ENCODE measurements around the gene CHST7.

CHST7 gene

DNA sequence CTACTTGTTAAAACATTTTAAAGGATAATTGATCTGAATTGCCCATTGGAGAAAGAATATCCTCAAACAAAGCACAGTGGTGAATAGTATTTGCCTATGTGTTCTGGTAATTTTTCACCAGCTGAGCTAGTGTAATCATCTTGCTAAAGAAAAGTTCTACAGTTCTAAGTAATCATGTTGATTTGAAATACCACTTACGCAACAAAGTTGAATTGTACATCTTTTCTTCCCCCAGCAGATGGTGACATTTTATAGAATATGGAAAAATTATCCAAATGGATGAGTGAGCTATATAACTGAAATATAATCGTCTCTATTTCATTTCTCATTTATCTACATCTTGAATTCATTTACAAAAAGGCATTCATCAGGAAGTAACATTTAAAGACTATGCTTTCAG is 18.6 kb upstream of the CHST7 start:
- no peak for DNase-seq (ENCODE audit: low read depth in 1 of 2, low spot score in 1 of 2)
- TF ChIP-seq POLR2AphosphoS5 (IDR thresholded peaks at IDR 0.05; ENCODE audit: low read depth), result no peak
- H3K27me3 ChIP-seq (ENCODE audit: insufficient read depth, poor library complexity, severe bottlenecking), result no peaks in the 10 kb centered on the region
- no peak overlapping the region for H3K27ac ChIP-seq (replicated peaks)
- no peak overlapping the region for H3K4me3 ChIP-seq (replicated peaks; ENCODE audit: insufficient read depth, low read length)

DNA sequence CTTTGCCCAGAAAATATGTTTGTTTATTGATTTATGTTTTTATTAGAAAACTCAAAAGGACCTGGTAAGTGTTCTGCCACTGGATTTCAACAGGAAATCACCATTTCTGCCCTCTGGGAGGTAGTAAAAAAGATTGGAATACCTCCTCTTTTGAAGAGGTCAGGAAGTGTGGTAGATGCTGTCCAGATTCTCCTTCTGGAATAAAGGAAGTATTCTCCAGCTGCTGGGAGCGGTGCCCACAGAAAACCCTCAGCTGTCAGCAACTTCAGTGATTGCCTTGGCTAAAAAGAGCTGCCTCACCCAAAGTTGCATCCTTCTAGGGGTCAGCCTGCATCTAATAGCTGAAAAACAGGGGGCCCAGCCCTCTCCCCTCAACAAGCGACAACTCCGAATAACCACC is 14.5 kb upstream of the CHST7 start:
- no peak for DNase-seq (ENCODE audit: low read depth in 1 of 2, low spot score in 1 of 2)
- no peaks in the 10 kb centered on the region for H3K27me3 ChIP-seq (ENCODE audit: insufficient read depth, poor library complexity, severe bottlenecking)
- no peak for TF ChIP-seq POLR2AphosphoS5 (IDR thresholded peaks at IDR 0.05; ENCODE audit: low read depth)
- TF ChIP-seq, protein P1, sequence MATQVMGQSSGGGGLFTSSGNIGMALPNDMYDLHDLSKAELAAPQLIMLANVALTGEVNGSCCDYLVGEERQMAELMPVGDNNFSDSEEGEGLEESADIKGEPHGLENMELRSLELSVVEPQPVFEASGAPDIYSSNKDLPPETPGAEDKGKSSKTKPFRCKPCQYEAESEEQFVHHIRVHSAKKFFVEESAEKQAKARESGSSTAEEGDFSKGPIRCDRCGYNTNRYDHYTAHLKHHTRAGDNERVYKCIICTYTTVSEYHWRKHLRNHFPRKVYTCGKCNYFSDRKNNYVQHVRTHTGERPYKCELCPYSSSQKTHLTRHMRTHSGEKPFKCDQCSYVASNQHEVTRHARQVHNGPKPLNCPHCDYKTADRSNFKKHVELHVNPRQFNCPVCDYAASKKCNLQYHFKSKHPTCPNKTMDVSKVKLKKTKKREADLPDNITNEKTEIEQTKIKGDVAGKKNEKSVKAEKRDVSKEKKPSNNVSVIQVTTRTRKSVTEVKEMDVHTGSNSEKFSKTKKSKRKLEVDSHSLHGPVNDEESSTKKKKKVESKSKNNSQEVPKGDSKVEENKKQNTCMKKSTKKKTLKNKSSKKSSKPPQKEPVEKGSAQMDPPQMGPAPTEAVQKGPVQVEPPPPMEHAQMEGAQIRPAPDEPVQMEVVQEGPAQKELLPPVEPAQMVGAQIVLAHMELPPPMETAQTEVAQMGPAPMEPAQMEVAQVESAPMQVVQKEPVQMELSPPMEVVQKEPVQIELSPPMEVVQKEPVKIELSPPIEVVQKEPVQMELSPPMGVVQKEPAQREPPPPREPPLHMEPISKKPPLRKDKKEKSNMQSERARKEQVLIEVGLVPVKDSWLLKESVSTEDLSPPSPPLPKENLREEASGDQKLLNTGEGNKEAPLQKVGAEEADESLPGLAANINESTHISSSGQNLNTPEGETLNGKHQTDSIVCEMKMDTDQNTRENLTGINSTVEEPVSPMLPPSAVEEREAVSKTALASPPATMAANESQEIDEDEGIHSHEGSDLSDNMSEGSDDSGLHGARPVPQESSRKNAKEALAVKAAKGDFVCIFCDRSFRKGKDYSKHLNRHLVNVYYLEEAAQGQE (IDR thresholded peaks at IDR 0.05; ENCODE audit: insufficient replicate concordance, low read depth), result no peak
- no peak for TF ChIP-seq SPI1 (IDR thresholded peaks at IDR 0.05; ENCODE audit: borderline replicate concordance, low read depth)
- TF ChIP-seq, protein P2, sequence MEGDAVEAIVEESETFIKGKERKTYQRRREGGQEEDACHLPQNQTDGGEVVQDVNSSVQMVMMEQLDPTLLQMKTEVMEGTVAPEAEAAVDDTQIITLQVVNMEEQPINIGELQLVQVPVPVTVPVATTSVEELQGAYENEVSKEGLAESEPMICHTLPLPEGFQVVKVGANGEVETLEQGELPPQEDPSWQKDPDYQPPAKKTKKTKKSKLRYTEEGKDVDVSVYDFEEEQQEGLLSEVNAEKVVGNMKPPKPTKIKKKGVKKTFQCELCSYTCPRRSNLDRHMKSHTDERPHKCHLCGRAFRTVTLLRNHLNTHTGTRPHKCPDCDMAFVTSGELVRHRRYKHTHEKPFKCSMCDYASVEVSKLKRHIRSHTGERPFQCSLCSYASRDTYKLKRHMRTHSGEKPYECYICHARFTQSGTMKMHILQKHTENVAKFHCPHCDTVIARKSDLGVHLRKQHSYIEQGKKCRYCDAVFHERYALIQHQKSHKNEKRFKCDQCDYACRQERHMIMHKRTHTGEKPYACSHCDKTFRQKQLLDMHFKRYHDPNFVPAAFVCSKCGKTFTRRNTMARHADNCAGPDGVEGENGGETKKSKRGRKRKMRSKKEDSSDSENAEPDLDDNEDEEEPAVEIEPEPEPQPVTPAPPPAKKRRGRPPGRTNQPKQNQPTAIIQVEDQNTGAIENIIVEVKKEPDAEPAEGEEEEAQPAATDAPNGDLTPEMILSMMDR (IDR thresholded peaks at IDR 0.05; ENCODE audit: insufficient read depth, low read length), result no peak
- no peak for TF ChIP-seq GABPA (IDR thresholded peaks at IDR 0.05; ENCODE audit: low read depth)
- no peak overlapping the region for H3K4me3 ChIP-seq (replicated peaks; ENCODE audit: insufficient read depth, low read length)
- H3K27ac ChIP-seq (replicated peaks), result no peak overlapping the region

DNA sequence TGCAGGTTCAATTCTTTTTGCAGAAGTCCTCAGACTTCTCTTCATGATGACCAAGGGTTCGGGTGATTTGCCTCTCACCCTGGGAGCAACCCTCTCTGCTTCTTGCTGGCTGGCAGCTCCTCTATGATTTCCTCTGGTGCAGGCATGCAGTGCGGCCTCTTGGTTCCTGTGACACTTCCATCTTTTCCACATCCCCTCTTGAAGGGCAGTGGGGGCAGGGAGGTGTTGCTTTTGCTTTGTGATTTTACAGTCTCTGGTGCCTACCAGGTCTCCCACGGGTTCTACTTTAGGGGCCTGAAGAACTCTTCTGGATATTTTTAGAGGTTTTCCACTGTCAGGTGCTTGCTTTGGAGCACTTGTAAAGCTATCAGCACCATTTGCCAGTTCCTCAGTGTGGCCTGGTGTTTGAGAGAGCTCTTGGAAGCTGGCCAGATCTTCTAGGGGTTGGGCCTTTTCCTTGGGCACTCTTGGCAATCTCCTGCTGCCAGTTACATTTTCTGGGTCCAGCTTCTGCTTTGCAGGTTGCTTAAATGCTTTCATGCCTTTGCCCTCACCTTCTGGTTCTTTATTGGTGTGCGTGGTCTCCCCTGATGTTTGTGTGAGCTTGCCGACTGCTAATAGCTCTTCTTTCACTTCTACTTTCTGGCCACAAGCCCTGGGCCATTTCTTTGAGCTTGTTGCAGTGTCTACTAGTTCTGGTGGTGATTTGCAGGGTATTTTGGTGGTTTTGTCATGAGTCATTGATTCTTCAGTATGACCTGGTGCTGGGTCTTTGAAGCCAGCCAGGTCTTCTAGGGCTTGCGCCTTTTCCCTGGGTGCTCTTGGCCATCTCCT is 11.5 kb upstream of the CHST7 start:
- DNase-seq (ENCODE audit: low read depth in 1 of 2, low spot score in 1 of 2), result peak in 1 of 2 experiments; percentile 69
- Histone ChIP-seq H3K27me3 (ENCODE audit: insufficient read depth, poor library complexity, severe bottlenecking) (no peaks in the 10 kb centered on the region), H3K27ac (replicated peaks) (peak overlapping the region; percentile 55), H3K4me3 (replicated peaks; ENCODE audit: insufficient read depth, low read length) (no peak overlapping the region)
- TF ChIP-seq GABPA (IDR thresholded peaks at IDR 0.05; ENCODE audit: low read depth), result no peak
- TF ChIP-seq, protein P1 (IDR thresholded peaks at IDR 0.05; ENCODE audit: insufficient replicate concordance, low read depth), result no peak
- no peak for TF ChIP-seq POLR2AphosphoS5 (IDR thresholded peaks at IDR 0.05; ENCODE audit: low read depth)
- TF ChIP-seq, protein P2 (IDR thresholded peaks at IDR 0.05; ENCODE audit: insufficient read depth, low read length), result no peak
- TF ChIP-seq SPI1 (IDR thresholded peaks at IDR 0.05; ENCODE audit: borderline replicate concordance, low read depth), result no peak

DNA sequence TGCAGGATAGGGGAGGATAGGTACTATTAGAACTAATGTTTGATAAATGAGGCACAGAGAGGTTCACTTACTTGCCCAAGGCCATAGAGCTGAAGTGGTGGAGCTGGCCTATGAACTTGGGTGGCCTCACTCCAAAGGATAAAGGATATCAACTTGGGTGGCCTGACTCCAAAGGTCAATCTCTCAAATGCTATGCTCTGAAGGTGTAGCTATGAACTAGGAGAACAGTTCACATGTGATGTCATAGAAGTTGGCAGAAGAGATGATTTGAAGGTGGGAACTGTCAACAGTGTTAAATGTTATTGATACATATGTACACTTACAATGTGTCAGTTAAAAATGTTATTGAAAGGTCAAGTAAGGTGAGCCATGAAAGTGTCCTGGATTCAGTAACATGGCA is 6.2 kb upstream of the CHST7 start:
- no peak overlapping the region for H3K4me3 ChIP-seq (replicated peaks; ENCODE audit: insufficient read depth, low read length)
- no peak for TF ChIP-seq SPI1 (IDR thresholded peaks at IDR 0.05; ENCODE audit: borderline replicate concordance, low read depth)
- TF ChIP-seq, protein P2 (IDR thresholded peaks at IDR 0.05; ENCODE audit: insufficient read depth, low read length), result no peak
- TF ChIP-seq, protein P1 (IDR thresholded peaks at IDR 0.05; ENCODE audit: insufficient replicate concordance, low read depth), result no peak
- TF ChIP-seq POLR2AphosphoS5 (IDR thresholded peaks at IDR 0.05; ENCODE audit: low read depth), result no peak
- TF ChIP-seq GABPA (IDR thresholded peaks at IDR 0.05; ENCODE audit: low read depth), result no peak
- no peak overlapping the region for H3K27ac ChIP-seq (replicated peaks)
- H3K27me3 ChIP-seq (ENCODE audit: insufficient read depth, poor library complexity, severe bottlenecking), result no peaks in the 10 kb centered on the region
- DNase-seq (ENCODE audit: low read depth in 1 of 2, low spot score in 1 of 2), result no peak

All from HL-60 (cell line).